OCI-LY7 (cell line): ENCODE results near the gene TTC34. TPM values are rescaled to one million over a fixed set of nuclear protein-coding genes. Genes with fewer than 3 reads are reported as not detected.

ENCODE experiments used
- BruUV-seq: library from RNA; stranded (reverse); fragments of 400-500 nt; replicated peaks from 2 replicates; lab custom pipeline; 2021; lab: Mats Ljungman, UMichigan
- CTCF ChIA-PET: fragments of 300-600 bp; sonication (Branson Sonifier 250); formaldehyde crosslinking; loops from one replicate; lab custom pipeline; 2022; ENCODE audit warnings: antibody characterized with exemption; ENCODE audit not compliant: unreplicated experiment; lab: Charles Lee
- POLR2A ChIA-PET: fragments of 300-600 bp; sonication (Branson Sonifier 250); formaldehyde crosslinking; loops from one replicate; lab custom pipeline; 2022; ENCODE audit warnings: antibody characterized with exemption; lab: Charles Lee
- DNase-seq: peaks from one replicate; pipeline ENCODE4 v3.0.0-alpha.2; 2015; ENCODE audit warnings: low spot score
- H2AFZ ChIP-seq: fragments of 200-600 bp; sonication (generic), shearing (Covaris generic); 2 replicates; pipeline ENCODE4 v1.6.1; 2014; ENCODE audit warnings: mild to moderate bottlenecking, antibody characterized with exemption, low read length, moderate library complexity
- H3K27ac ChIP-seq: fragments of 200-600 bp; sonication (generic); 2 replicates; pipeline ENCODE4 v1.5.1; 2014; ENCODE audit warnings: mixed run types, low read depth, mild to moderate bottlenecking, moderate library complexity, low read length, inconsistent platforms; ENCODE audit not compliant: poor library complexity, severe bottlenecking
- H3K36me3 ChIP-seq: fragments of 200-600 bp; sonication (generic); 2 replicates; pipeline ENCODE4 v1.6.1; 2014; ENCODE audit warnings: mild to moderate bottlenecking, antibody characterized with exemption, low read length, moderate library complexity, mixed read lengths; ENCODE audit not compliant: insufficient read depth
- H3K4me1 ChIP-seq: fragments of 200-600 bp; sonication (generic); 2 replicates; pipeline ENCODE4 v1.5.1; 2014; ENCODE audit warnings: mild to moderate bottlenecking, low read length; ENCODE audit not compliant: insufficient read depth, poor library complexity, severe bottlenecking
- H3K4me2 ChIP-seq: fragments of 200-600 bp; sonication (generic); 2 replicates; pipeline ENCODE4 v1.6.1; 2014; ENCODE audit warnings: mild to moderate bottlenecking, low read length
- H3K4me3 ChIP-seq: fragments of 200-600 bp; sonication (generic); 2 replicates; pipeline ENCODE4 v1.5.1; 2014; ENCODE audit warnings: mild to moderate bottlenecking, low read depth, low read length; ENCODE audit not compliant: poor library complexity, severe bottlenecking
- H3K79me2 ChIP-seq: fragments of 200-600 bp; sonication (generic); 2 replicates; pipeline ENCODE4 v1.6.1; 2016; ENCODE audit warnings: low read depth, mild to moderate bottlenecking, low read length, moderate library complexity, mixed read lengths; ENCODE audit not compliant: insufficient read depth
- H3K9me2 ChIP-seq: fragments of 200-600 bp; sonication (generic); 2 replicates; pipeline ENCODE4 v1.6.1; 2016; ENCODE audit warnings: mild to moderate bottlenecking, low read length, mixed read lengths; ENCODE audit not compliant: insufficient read depth
- H3K9me3 ChIP-seq: fragments of 200-600 bp; sonication (generic); 2 replicates; pipeline ENCODE4 v1.6.1; 2014; ENCODE audit warnings: mild to moderate bottlenecking, mixed run types, low read length, mixed read lengths
- H4K20me1 ChIP-seq: fragments of 200-600 bp; sonication (generic); 2 replicates; pipeline ENCODE4 v1.6.1; 2014; ENCODE audit warnings: mild to moderate bottlenecking, antibody characterized with exemption, low read length, moderate library complexity, mixed read lengths; ENCODE audit not compliant: insufficient read depth
- EZH2phosphoT487 ChIP-seq: fragments of 200-600 bp; sonication (generic); IDR thresholded peaks from 2 replicates; pipeline ENCODE4 v1.6.1; 2018; ENCODE audit warnings: low read depth, borderline replicate concordance, mild to moderate bottlenecking, mixed run types, antibody characterized with exemption, low read length, moderate library complexity, mixed read lengths
- intact Hi-C: fragments of 100-400 bp; cut with micrococcal nuclease; formaldehyde crosslinking; loops from one replicate; pipeline ENCODE4 v1.10.0; 2022; ENCODE audit not compliant: unreplicated experiment
- total RNA-seq, 2 experiments: library from RNA; depleted of rRNA in 1 of 2; stranded (reverse); fragments of >200 nt in 1 of 2; shearing (Covaris generic) in 1 of 2; gene quantifications; 2 replicates each; pipeline ENCODE4 v1.2.3, GENCODE V29; 2014 to 2022
- TF ChIP-seq, protein P1 (sequence below): fragments of 200-600 bp; sonication (generic); conservative IDR thresholded peaks from 2 replicates; pipeline ENCODE4 v1.5.1; 2014; ENCODE audit warnings: mild to moderate bottlenecking, antibody characterized with exemption, low read length, moderate library complexity, mixed read lengths

The TTC34 gene
- total RNA-seq, 2 experiments from 2014 or later, result 1.1 to 2.2 TPM

DNA sequence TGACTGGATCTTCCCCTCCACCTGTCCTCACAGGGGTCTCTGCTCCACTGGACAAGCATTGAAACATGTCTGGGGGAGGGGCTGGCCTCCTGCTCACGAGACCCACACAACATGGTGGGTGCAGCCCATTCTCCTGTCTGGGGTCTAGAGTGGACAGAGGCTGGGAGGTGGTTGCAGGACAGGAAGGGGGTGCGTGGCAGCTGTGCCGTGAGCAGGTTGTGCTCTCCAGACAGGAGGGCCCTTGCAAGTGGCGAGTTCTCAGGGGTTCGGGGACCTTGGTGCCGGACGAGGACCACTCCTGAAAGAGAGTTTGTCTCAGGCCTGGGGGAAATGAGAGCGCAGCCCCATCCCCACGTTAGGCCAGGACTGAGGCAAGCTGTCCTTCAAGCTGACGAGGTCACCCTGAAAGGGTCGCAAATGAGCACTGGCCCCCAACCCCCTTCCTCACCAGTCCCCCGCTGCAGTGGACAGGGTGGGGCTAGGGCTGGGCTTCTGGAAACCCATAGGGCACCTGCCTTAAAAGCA lies 21.2 kb upstream of the TTC34 start:
- no peak for DNase-seq
- CTCF ChIA-PET, result no interaction called here
- H2AFZ ChIP-seq, result no peak overlapping the region
- no TSS peak for BruUV-seq
- no peaks in the 10 kb centered on the region for H3K79me2 ChIP-seq
- H3K4me3 ChIP-seq, result no peak overlapping the region
- H4K20me1 ChIP-seq, result no peaks in the 10 kb centered on the region
- no peak overlapping the region for H3K4me2 ChIP-seq
- POLR2A ChIA-PET, result no interaction called here
- H3K9me3 ChIP-seq, result no peaks in the 10 kb centered on the region
- H3K27ac ChIP-seq, result no peak overlapping the region
- intact Hi-C loops, result loop anchor here (5.0 kb wide), 1 partner anchor 600 kb away; no protein-coding TSS in a partner anchor
- TF ChIP-seq, protein P1, sequence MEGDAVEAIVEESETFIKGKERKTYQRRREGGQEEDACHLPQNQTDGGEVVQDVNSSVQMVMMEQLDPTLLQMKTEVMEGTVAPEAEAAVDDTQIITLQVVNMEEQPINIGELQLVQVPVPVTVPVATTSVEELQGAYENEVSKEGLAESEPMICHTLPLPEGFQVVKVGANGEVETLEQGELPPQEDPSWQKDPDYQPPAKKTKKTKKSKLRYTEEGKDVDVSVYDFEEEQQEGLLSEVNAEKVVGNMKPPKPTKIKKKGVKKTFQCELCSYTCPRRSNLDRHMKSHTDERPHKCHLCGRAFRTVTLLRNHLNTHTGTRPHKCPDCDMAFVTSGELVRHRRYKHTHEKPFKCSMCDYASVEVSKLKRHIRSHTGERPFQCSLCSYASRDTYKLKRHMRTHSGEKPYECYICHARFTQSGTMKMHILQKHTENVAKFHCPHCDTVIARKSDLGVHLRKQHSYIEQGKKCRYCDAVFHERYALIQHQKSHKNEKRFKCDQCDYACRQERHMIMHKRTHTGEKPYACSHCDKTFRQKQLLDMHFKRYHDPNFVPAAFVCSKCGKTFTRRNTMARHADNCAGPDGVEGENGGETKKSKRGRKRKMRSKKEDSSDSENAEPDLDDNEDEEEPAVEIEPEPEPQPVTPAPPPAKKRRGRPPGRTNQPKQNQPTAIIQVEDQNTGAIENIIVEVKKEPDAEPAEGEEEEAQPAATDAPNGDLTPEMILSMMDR, result no peak
- TF ChIP-seq EZH2phosphoT487, result no peak
- H3K9me2 ChIP-seq, result no peaks in the 10 kb centered on the region
- H3K4me1 ChIP-seq, result no peaks in the 10 kb centered on the region
- H3K36me3 ChIP-seq, result no peaks in the 10 kb centered on the region

DNA sequence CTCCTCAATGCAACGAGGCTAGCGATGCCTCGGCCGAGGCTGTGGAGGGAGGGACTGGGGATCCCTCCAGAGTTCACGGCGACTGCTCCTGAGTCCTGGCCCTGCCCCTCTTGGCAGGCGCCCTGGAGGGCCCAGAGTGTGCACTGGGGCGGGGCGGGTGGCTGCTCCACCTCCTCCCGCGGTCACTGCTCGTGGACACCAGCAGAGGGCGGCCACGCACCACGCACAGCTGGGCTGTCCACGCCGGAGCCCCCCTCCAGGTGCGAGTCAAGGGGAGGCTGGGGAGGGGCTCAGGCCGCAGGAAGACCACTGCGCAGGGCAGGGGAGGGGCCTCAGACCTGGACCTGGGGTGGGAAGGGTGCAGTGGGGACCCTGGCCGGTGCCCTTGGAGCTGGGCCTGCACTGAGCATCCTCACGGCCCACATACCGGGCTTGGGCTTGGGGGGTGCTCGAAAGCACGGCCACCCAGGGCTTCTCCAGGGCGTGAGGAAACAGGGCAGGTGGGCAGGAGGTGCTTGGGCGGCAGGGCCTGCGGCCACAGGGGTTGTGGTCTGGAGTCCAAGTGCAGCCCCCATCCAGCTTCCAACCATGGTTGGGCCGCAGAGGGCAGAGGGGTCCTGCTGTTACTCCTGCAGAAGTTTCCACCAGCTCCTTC lies 20.6 kb upstream of the TTC34 start:
- H3K4me2 ChIP-seq, result no peak overlapping the region
- H3K4me3 ChIP-seq, result no peak overlapping the region
- TF ChIP-seq, protein P1, result peak; percentile 63
- TF ChIP-seq EZH2phosphoT487, result no peak
- no peaks in the 10 kb centered on the region for H3K9me2 ChIP-seq
- CTCF ChIA-PET, result no interaction called here
- no peaks in the 10 kb centered on the region for H4K20me1 ChIP-seq
- no peaks in the 10 kb centered on the region for H3K36me3 ChIP-seq
- peak; percentile 7 for DNase-seq
- POLR2A ChIA-PET, result no interaction called here
- no peak overlapping the region for H3K27ac ChIP-seq
- no TSS peak for BruUV-seq
- no peaks in the 10 kb centered on the region for H3K79me2 ChIP-seq
- H3K9me3 ChIP-seq, result no peaks in the 10 kb centered on the region
- no peak overlapping the region for H2AFZ ChIP-seq
- no peaks in the 10 kb centered on the region for H3K4me1 ChIP-seq
- intact Hi-C loops, result loop anchor here (5.0 kb wide), 1 partner anchor 600 kb away; no protein-coding TSS in a partner anchor

DNA sequence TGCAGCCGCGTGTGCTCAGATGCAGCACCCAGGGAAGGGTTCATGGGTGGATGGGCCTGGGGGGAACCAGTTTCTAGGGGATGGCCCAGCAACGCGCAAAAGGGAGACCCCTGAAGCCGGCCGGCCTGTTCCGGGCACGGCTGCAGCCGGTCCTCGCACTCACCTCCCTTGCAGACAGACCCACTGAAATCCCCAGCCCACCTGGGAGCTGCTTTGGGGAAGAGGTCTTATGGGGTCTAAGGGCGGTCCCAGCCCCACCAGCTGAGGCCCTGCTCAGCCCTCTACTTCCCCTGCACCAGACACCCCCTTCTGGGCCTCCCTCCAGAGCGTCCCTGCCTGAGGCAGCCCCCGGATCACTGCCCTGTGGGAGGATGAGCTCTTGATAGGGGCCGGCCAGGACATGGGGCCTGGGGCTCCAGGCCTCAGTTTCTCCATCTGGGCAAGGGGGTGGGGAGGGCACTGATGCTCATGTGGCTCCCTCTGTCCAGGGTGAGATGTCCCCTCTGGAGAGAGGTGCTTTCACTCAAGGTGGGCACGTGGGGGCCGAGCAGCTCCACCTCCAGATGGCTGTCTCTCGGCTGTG lies 20.0 kb upstream of the TTC34 start:
- Histone ChIP-seq H3K4me3 (no peak overlapping the region), H3K79me2 (no peaks in the 10 kb centered on the region), H4K20me1 (no peaks in the 10 kb centered on the region), H3K4me1 (no peaks in the 10 kb centered on the region), H2AFZ (no peak overlapping the region), H3K4me2 (no peak overlapping the region), H3K9me2 (no peaks in the 10 kb centered on the region), H3K9me3 (no peaks in the 10 kb centered on the region), H3K36me3 (no peaks in the 10 kb centered on the region), H3K27ac (no peak overlapping the region)
- ChIA-PET POLR2A (no interaction called here), CTCF (no interaction called here)
- TF ChIP-seq, protein P1, result no peak
- TF ChIP-seq EZH2phosphoT487, result no peak
- no peak for DNase-seq
- no TSS peak for BruUV-seq
- intact Hi-C loops, result loop anchor here (5.0 kb wide), 1 partner anchor 601 kb away; no protein-coding TSS in a partner anchor
